GM18873 (cell line): ENCODE measurements around the gene PLEK2.
"Not testable (repeated sequence)": the region's sequence is repeated elsewhere in the genome, so short reads cannot be mapped to it uniquely, and the experiment has no call there.

Experiments
- ATAC-seq: cut with Tn5 transposase; IDR thresholded peaks from one replicate; pipeline ENCODE4 v1.9.1; 2021; ENCODE audit warnings: mild to moderate bottlenecking, moderate library complexity, moderate number of reproducible peaks; ENCODE audit not compliant: unreplicated experiment, low FRiP score

The PLEK2 gene

DNA sequence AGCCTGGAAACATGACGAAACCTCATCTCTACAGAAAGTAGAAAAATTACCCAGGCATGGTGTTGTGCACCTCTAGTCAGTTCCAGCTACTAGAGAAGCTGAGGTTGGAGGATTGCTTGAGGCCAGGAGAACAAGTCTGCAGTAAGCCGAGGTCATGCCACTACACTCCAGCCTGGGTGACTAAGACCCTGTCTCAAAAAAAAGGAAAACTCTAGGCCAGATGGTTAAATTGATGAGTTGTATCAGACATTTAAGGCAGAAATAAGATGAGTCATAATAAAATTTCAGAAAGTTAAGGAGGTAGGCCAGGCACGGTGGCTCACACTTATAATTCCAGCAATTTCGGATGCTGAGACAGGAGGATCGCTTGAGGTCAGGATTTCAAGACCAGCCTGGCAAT is 41.1 kb downstream of the PLEK2 start:
- no peak for ATAC-seq

DNA sequence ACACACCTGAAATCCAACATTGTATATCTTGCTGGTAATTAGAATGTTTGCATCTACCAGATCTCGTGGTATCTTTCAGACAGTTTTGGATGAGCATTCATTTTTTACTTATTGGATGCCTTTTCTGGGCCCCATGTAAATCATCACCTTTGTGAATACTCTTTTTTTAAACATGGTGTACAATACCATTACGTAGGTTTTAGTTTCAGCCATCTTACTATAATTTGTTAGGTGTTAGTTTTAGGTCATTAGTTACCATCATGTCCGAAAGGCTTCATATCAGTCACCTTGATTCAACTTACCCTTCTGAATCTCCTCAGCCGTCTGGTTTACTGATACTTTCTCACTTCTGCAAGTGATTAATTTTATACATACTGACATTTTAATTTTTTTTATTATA is 46.5 kb downstream of the PLEK2 start:
- ATAC-seq = no peak

GRCh38 chr14:67360470-67361206 is 51.3 kb downstream of the PLEK2 start:
- ATAC-seq = peak; percentile 17

GRCh38 chr14:67359775-67360469 is 52.0 kb downstream of the PLEK2 start, which contains the start of the genes ATP6V1D and EIF2S1:
TSS of gene ATP6V1D (minus strand) at chr14:67359804. CDS start at chr14:67359698, 106 bp downstream.
TSS of gene EIF2S1 (plus strand) at chr14:67360328. CDS start at chr14:67364768, 4,440 bp downstream.
- ATAC-seq = peak; percentile 80

DNA sequence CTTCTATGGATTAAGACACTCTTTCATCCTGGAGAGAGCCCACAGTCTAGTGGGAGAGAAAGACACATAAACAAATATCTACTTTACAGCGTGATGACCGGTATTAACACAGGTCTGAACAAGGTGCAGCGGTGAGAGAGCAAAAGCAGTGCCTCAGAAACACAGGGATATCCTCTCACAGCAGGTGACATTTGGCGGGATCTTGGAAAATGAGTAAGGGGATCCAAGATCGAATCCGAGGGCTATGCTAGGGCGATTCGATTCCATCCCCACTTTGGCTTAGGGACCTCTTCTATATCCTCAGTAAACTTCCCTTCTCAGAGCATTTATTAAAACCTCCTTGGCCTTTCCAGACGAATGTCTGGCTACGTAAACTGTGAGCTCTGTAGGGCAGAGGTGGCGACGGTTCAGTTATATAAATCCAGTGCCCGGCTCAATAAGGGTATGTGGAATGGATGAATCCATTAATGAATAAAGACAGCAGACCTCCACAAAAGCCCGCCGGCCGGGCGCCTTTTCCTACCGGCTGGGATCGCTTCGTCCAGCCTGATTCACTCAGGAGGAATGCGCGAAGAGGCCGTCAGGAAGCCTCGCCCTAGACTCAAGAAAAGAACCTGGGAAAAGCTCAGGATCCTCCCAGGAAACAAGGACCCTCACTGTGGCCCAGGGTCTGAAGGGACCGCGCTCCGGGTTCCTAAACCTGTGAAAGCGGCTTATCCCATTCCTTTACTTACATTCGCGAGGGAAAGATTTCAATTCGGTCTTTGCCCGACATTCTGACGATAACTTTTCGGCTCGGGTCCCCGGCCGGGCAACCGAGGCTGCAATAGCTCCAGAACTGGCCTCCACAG is 52.8 kb downstream of the PLEK2 start:
- no peak for ATAC-seq

DNA sequence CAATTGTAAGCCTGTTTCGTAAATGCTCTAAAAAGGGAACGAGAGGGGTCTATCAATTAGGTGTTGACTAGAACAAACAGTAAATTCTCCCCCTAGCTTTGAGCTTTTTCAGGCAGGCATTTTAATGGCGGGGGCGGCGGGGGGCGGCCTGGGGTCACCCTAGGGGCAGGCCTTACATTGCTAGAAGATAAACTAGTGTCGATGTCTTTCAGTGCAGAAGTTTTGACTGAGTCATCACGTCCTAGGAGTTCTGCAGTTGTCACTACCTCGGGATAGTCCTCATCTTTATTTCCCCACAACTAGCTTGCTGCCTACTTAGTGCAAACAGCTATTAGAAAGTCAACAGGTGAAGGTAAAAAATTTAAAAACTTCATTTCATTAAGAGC is 54.0 kb downstream of the PLEK2 start:
- ATAC-seq = no peak

DNA sequence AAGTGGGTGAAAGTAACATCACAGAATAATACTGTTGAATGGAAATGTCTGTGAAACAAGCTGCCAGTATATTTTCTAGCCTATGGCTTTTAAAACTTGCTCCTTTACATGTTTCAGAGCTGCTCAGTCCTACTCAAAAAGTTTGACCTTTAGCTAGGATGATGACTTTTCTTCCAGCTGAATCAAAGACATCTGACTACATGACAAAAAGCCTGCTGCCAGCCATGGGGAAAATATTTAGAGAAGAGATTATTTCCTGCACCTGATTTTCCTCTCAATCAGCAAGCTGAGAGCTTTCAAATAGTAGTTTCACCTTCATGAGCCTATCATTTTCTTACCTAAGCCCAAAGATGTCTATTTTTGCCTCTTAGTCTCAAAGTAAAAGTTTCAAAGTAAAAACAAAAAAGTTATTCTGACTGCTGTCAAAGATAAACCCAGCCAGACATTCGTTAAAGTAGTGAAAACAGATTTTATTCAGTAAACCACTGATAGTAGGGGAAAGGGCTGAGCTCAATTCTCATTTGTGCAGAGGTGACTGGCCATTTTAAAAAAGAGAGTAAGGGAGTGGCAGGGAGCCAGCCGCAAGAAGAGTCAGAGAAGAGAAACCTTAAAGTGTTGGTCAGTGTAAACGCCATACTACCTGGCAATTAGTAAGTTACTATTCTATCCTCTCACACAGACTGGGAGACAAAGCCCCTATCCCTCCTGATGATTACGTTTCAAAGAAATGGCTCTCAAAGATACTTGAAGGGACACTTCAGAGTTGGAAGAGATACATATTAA is 54.6 kb downstream of the PLEK2 start:
- ATAC-seq = no peak

GRCh38 chr14:67352055-67352454 is 59.9 kb downstream of the PLEK2 start:
- ATAC-seq = no peak

DNA sequence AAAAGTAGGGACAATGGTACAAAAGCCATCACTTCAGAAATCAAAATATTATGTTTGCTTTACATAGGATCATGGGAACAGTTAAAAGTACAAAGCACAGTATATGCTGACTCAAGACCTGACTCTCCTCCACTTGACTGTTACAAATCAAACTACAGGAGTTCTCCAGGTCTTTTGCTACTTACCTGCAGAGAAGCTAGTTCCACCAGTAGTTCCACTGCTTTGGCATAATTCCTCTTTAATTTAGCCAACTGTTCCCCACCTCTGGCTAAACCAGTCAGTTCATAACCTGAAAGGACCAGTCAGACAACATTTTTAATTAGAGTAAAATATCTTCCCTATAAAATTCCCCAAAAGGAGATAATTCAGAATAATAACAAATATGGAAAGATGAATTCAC is 66.4 kb downstream of the PLEK2 start:
- ATAC-seq = no peak

GRCh38 chr14:67343601-67344230 is 68.2 kb downstream of the PLEK2 start:
- ATAC-seq = no peak

DNA sequence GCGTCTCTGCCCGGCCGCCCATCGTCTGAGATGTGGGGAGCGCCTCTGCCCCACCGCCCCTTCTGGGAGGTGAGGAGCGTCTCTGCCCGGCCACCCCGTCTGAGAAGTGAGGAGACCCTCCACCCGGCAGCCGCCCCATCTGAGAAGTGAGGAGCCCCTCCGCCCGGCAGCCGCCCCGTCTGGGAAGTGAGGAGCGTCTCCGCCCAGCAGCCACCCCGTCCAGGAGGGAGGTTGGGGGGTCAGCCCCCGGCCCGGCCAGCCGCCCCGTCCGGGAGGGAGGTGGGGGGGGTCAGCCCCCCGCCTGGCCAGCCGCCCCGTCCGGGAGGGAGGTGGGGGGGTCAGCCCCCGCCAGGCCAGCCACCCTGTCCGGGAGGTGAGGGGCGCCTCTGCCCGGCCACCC is 70.7 kb downstream of the PLEK2 start:
- ATAC-seq = not testable (repeated sequence)
